KMS-11 (cell line): Measurements from ENCODE around the gene TMIGD3.

Experiments used
- H2AFZ ChIP-seq: fragments of 200-600 bp; sonication (generic); 2 replicates; pipeline ENCODE4 v1.6.1; 2016; ENCODE audit warnings: antibody characterized with exemption, mixed run types, low read depth
- H3K27ac ChIP-seq: fragments of 200-600 bp; sonication (generic); 2 replicates; pipeline ENCODE4 v1.6.1; 2016; ENCODE audit warnings: mild to moderate bottlenecking, mixed run types
- H3K27me3 ChIP-seq: fragments of 200-600 bp; sonication (generic); 2 replicates; pipeline ENCODE4 v1.6.1; 2017; ENCODE audit warnings: mild to moderate bottlenecking, low read depth, mixed run types, moderate library complexity; ENCODE audit not compliant: insufficient read depth
- H3K36me3 ChIP-seq: fragments of 200-600 bp; sonication (generic); 2 replicates; pipeline ENCODE4 v1.6.1; 2017; ENCODE audit warnings: mild to moderate bottlenecking, mixed run types; ENCODE audit not compliant: insufficient read depth
- H3K4me1 ChIP-seq: fragments of 200-600 bp; sonication (generic); 2 replicates; pipeline ENCODE4 v1.6.1; 2016; ENCODE audit warnings: mild to moderate bottlenecking, low read depth, mixed run types; ENCODE audit not compliant: poor library complexity, severe bottlenecking
- H3K4me2 ChIP-seq: fragments of 200-600 bp; sonication (generic); 2 replicates; pipeline ENCODE4 v1.7.0; 2016; ENCODE audit warnings: mild to moderate bottlenecking, mixed run types
- H3K4me3 ChIP-seq: fragments of 200-600 bp; sonication (generic); IDR thresholded peaks from 2 replicates; pipeline ENCODE4 v1.6.1; 2017; ENCODE audit warnings: low read depth, low read length, mixed read lengths; ENCODE audit not compliant: insufficient read depth
- H3K79me2 ChIP-seq: fragments of 200-600 bp; sonication (generic); 2 replicates; pipeline ENCODE4 v1.6.1; 2016; ENCODE audit warnings: low read depth, mixed run types; ENCODE audit not compliant: insufficient read depth
- H3K9ac ChIP-seq: fragments of 200-600 bp; sonication (generic); 2 replicates; pipeline ENCODE4 v1.6.1; 2016; ENCODE audit warnings: mild to moderate bottlenecking, mixed run types
- H4K20me1 ChIP-seq: fragments of 200-600 bp; sonication (generic); 2 replicates; pipeline ENCODE4 v1.6.1; 2016; ENCODE audit warnings: mild to moderate bottlenecking, mixed run types; ENCODE audit not compliant: insufficient read depth
- TF ChIP-seq, protein P1 (sequence below): fragments of 200-600 bp; sonication (generic); conservative IDR thresholded peaks from 2 replicates; pipeline ENCODE4 v1.6.1; 2017; ENCODE audit warnings: low read depth, mild to moderate bottlenecking, antibody characterized with exemption, low read length, moderate library complexity, mixed read lengths

The TMIGD3 gene

DNA sequence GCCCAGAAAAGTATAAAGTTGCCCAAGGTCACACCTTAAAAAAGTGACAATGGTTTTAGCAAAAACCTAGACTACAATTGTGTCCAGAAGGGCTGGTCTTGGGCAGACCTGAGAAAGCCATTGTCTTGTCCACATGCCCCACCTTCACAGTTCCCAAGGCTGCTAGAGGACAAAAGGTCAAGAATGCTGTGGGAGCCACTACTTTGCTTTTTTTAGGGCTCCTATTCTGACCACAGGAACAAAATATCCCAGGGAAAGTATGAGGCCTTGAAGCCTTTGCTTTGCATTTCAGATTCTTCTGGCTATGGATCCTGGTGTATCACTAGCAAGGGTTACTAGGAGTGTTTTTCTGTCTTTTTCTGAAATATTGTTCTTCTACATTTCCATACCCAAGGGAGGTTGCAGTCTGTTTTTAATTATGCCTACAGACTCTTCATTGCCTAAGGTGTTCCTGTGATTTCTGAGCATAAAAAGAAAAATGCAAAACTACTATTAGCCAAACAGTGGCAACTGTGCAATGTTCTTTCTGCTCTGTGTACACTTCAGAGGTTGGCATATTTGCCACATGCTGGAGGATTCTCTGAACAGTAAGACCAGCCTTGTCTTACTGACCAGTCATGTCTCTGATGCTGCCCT, 18.9 kb downstream of the TMIGD3 start:
- Histone ChIP-seq H3K27ac (no peak overlapping the region), H3K36me3 (no peaks in the 10 kb centered on the region), H3K4me1 (peaks cover 5% of the 10 kb centered on the region), H3K27me3 (no peaks in the 10 kb centered on the region; the same call in 1 of the 2 replicates), H4K20me1 (no peaks in the 10 kb centered on the region), H3K79me2 (no peaks in the 10 kb centered on the region), H3K9ac (no peak overlapping the region), H3K4me3 (no peak overlapping the region), H2AFZ (no peak overlapping the region), H3K4me2 (no peak overlapping the region)
- TF ChIP-seq, protein P1, sequence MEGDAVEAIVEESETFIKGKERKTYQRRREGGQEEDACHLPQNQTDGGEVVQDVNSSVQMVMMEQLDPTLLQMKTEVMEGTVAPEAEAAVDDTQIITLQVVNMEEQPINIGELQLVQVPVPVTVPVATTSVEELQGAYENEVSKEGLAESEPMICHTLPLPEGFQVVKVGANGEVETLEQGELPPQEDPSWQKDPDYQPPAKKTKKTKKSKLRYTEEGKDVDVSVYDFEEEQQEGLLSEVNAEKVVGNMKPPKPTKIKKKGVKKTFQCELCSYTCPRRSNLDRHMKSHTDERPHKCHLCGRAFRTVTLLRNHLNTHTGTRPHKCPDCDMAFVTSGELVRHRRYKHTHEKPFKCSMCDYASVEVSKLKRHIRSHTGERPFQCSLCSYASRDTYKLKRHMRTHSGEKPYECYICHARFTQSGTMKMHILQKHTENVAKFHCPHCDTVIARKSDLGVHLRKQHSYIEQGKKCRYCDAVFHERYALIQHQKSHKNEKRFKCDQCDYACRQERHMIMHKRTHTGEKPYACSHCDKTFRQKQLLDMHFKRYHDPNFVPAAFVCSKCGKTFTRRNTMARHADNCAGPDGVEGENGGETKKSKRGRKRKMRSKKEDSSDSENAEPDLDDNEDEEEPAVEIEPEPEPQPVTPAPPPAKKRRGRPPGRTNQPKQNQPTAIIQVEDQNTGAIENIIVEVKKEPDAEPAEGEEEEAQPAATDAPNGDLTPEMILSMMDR, result no peak

DNA sequence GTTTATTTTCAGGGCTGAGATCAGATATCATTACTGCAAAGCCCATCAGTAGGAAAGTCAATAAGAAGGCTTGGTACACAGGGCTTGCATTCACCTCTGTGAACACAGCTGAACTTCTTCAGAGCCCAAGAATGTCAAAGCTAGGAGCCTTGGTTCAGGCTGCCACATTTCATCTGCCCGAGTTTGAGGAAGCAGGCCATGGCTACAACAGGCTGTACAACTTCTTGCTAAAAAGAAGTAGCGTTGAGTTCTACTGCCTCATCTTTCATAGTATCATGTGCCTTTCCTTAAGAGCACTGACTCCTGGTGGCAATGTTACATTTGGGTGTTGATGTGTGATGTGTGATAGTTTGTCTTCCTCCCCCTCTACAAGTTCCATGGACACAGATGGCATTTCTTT, 19.6 kb downstream of the TMIGD3 start:
- no peak overlapping the region for H3K4me2 ChIP-seq
- peaks cover 5% of the 10 kb centered on the region for H3K4me1 ChIP-seq
- TF ChIP-seq, protein P1, result no peak

DNA sequence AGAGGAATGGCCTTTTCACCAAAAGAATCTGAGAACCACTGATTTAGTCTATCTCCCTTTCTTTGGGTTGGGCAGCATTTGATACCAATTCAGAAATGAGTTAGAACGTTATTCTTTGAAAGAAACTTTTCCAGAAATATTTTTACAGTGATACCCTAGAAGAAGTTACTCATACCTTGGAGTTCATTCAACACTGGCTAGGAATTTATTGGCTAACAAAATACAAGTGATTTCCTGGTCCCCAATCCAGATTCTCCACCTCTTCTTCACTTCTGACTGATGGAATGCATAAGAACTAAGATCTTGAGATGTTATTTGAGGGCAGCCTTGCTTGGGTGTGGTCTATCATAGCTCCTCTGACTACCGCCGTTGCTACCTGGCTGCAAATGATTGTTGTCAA, 20.3 kb downstream of the TMIGD3 start:
- H3K4me1 ChIP-seq, result peaks cover 6% of the 10 kb centered on the region
- no peaks in the 10 kb centered on the region for H3K36me3 ChIP-seq
- H4K20me1 ChIP-seq, result no peaks in the 10 kb centered on the region
- no peaks in the 10 kb centered on the region for H3K79me2 ChIP-seq
- TF ChIP-seq, protein P1, result no peak
- H2AFZ ChIP-seq, result no peak overlapping the region
- no peak overlapping the region for H3K27ac ChIP-seq
- no peak overlapping the region for H3K4me2 ChIP-seq
- no peak overlapping the region for H3K4me3 ChIP-seq
- H3K9ac ChIP-seq, result no peak overlapping the region
- H3K27me3 ChIP-seq, result peaks cover 9% of the 10 kb centered on the region; the same call in 1 of the 2 replicates

More for the DNA sequence above, 19.6 kb downstream of the TMIGD3 start:
- Histone ChIP-seq H3K36me3 (no peaks in the 10 kb centered on the region), H3K4me3 (no peak overlapping the region), H3K27me3 (peaks cover 3% of the 10 kb centered on the region; the same call in 1 of the 2 replicates), H4K20me1 (no peaks in the 10 kb centered on the region), H3K9ac (no peak overlapping the region), H3K27ac (no peak overlapping the region), H2AFZ (no peak overlapping the region), H3K79me2 (no peaks in the 10 kb centered on the region)

DNA sequence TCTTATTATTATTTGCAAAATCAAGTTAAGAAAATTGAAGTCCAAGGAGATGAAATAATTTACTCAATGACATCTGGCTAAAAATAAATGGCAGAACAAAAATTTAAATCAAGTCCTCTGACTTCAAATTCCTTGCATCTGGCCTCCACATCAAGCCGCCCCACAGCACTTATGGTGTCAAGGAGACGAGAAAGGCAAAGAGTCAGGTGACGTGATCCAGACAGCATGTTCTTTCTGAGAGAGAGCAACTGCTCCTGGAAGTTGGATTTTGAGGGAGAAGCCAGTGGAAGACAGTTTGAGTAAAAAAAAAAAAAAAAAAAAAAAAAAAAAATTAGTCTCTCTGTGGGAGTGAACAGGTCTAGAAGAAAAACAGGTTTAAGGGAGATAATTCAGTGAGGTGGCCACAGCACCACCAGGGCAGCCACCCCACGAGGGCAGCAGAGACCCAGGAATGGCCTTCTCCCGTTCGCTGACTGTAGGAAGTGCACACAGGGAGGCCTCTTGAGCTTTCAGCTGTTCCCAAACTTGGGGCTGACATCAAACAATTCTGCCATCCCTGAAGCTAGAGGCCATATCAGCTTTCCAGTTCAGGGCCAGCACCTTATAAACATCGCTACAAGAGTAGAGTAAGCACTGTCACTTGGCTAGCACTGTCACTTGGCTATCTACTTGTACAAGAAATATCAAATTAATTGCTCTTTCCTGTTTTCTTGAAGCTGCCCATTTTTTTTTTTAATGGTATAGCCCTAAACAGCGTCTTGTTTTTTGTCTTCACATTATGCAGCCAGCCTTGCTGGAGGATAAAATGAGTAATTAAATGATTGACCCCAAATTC, 21.8 kb downstream of the TMIGD3 start:
- Histone ChIP-seq H3K9ac (no peak overlapping the region), H2AFZ (no peak overlapping the region), H3K27me3 (peaks cover 15% of the 10 kb centered on the region; the same call in 1 of the 2 replicates), H3K4me3 (no peak overlapping the region), H3K27ac (no peak overlapping the region), H3K4me2 (no peak overlapping the region), H3K79me2 (no peaks in the 10 kb centered on the region), H3K36me3 (no peaks in the 10 kb centered on the region), H3K4me1 (peaks cover 19% of the 10 kb centered on the region), H4K20me1 (no peaks in the 10 kb centered on the region)
- TF ChIP-seq, protein P1, result peak; percentile 48; the same call in 1 of the 2 replicates
